Cardiac fibroblast (primary cell): ENCODE measurements around the gene F11R.

Experiments used
- DNase-seq, 2 donors: peaks; one replicate each; pipeline versions ENCODE4 v3.0.0 to v3.0.0-alpha.2; 2010; ENCODE audit warnings: low read depth in 2 of 2
- H3K4me3 ChIP-seq, 2 donors: replicated peaks in 1 of 2; 1 replicate in 1 of 2; 2 replicates in 1 of 2; pipeline ENCODE4 v1.5.1; 2011; ENCODE audit warnings: low read depth in 2 of 2, low read length in 2 of 2, mild to moderate bottlenecking in 2 of 2, moderate library complexity in 1 of 2
- CTCF ChIP-seq: IDR thresholded peaks from one replicate; pipeline ENCODE4 v1.5.1; 2011; ENCODE audit warnings: low read depth, mild to moderate bottlenecking, low read length, inconsistent platforms

Gene F11R

GRCh38 chr1:161008869-161009510, 12.0 kb downstream of the F11R start:
- no peak overlapping the region for H3K4me3 ChIP-seq
- TF ChIP-seq CTCF, result no peak
- peak; percentile 22 to 79 for DNase-seq

GRCh38 chr1:161007369-161007768, 13.6 kb downstream of the F11R start:
- H3K4me3 ChIP-seq, result no peak overlapping the region
- TF ChIP-seq CTCF, result no peak
- DNase-seq, result no peak

- no peak for TF ChIP-seq CTCF
- H3K4me3 ChIP-seq, result no peak overlapping the region
- DNase-seq, result no peak
These were observed 14.4 kb downstream of the F11R start for GRCh38 chr1:161006563-161006962.

- no peak for TF ChIP-seq CTCF
These were observed 19.4 kb downstream of the F11R start for GRCh38 chr1:161001525-161001924.

GRCh38 chr1:161000736-161001480, 20.0 kb downstream of the F11R start:
- TF ChIP-seq CTCF, result no peak
- no peak overlapping the region for H3K4me3 ChIP-seq
- no peak for DNase-seq

More at GRCh38 chr1:161001525-161001924, 19.4 kb downstream of the F11R start:
- DNase-seq, result peak in 1 of 2 donors; percentile 26
- H3K4me3 ChIP-seq, result no peak overlapping the region

GRCh38 chr1:160999376-160999775, 21.6 kb downstream of the F11R start:
- no peak for DNase-seq
- no peak for TF ChIP-seq CTCF
- no peak overlapping the region for H3K4me3 ChIP-seq
